ENCODE measurements around the gene TMEM61.

DNA sequence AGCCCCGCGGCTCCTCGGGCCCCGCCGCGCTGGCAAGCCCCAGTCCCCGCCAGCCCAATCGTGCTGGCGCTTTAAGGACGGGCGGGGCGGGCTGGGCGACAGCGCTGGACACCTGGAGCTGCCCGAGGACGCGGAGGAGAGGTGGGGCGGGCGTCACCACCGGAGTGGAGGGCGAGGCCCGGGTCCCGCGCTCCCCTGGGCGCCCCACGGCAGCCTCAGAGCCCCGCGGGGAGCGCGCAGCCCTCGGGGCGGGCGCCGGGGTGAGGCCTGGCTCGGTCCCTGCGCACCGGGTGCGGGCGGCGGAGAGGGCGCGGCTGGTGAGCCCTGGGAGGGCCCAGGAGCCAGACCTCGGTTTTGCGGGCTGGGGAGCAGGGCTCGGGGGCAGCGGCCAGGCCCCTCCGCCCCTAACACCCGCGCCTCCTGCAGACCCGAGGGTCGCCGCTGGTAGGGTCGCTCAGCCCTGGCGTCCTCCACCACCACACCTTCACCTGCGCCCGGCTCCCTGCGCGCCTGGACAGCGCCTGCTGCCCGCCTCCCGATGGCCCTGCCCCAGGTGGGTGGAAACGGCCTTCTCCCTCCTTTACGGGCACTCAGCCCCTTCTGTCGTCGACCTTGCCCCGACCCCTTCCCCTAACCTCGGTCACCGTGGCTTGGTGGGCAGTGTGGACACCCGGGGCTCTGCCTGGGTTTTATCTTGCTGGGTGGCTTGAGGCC, at the start of gene TMEM61:
- TF ChIP-seq GATA2 (IDR thresholded peaks at IDR 0.05; ENCODE audit: low read depth, low read length) (no peak), GATA3 (IDR thresholded peaks at IDR 0.05; ENCODE audit: low read depth, low read length) (no peak)

All from SH-SY5Y (cell line).